Effector memory CD8-positive, alpha-beta T cell (primary cell): Measurements from ENCODE around the gene ATP2B2.

Source experiments
- ATAC-seq: fragments of 150-1000 bp; cut with Tn5 transposase; replicated peaks from 2 replicates; pipeline ENCODE4 v1.10.0; 2021; ENCODE audit warnings: mild to moderate bottlenecking, moderate library complexity
- DNase-seq, 3 experiments: peaks; one replicate each; pipeline ENCODE4 v3.0.0; 2021
- H3K27ac Mint-ChIP-seq, 2 donors: one replicate each; pipeline ENCODE4 v1.8.0; 2022; ENCODE audit warnings: mild to moderate bottlenecking in 2 of 2, mixed read lengths in 2 of 2, moderate library complexity in 2 of 2
- H3K27me3 Mint-ChIP-seq, 2 donors: one replicate each; pipeline ENCODE4 v1.8.0; 2022; ENCODE audit warnings: mixed read lengths in 2 of 2
- H3K36me3 Mint-ChIP-seq: one replicate; pipeline ENCODE4 v1.8.0; 2022; ENCODE audit warnings: mild to moderate bottlenecking, moderate library complexity, mixed read lengths; ENCODE audit not compliant: insufficient read depth
- H3K4me1 Mint-ChIP-seq, 2 donors: one replicate each; pipeline ENCODE4 v1.8.0; 2022; ENCODE audit warnings: low read depth in 2 of 2, mixed read lengths in 2 of 2
- H3K4me3 Mint-ChIP-seq, 2 donors: one replicate each; pipeline ENCODE4 v1.8.0; 2022; ENCODE audit warnings: mild to moderate bottlenecking in 2 of 2, mixed read lengths in 2 of 2, moderate library complexity in 2 of 2
- H3K9me3 Mint-ChIP-seq, 2 donors: one replicate each; pipeline ENCODE4 v1.8.0; 2022; ENCODE audit warnings: mixed read lengths in 2 of 2

The ATP2B2 gene

DNA sequence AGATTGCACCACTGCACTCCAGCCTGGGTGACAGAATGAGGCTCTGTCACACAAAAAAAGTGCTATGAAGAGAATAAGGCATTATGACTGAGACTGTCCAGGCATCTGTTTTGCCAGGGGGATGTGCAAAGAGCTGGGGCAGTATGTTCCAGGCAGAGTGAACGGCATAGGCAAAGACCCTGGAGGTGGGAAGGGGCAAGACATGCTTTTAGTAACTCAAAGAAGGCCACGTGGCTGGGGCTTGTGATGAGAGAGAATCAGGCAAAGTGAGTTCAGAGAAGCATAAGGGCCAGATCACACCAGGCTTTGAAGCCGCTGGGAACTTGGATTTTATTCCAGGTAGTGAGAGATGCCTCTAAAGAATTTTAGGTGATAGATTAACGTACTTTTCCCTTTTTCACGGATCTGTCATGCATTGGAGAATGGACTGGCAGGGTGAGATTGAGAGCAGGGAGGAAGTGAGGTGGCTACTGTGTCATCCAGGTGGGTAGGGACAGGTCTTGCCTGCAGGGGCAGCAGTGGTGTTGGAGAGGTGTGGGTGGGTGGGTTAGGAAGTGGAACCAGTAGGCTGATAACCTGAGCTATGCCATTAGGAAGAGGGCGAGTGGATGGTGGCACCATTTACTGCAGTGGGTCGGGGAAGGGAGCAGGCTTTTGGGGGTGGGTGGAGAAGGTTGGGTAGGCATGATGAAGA is 31.7 kb downstream of the ATP2B2 start:
- H3K36me3 Mint-ChIP-seq, result no peaks in the 10 kb centered on the region
- peaks cover 32 to 55% of the 10 kb centered on the region in 2 donors for H3K27me3 Mint-ChIP-seq
- H3K4me1 Mint-ChIP-seq, result peaks cover 0 to 3% of the 10 kb centered on the region in 2 donors
- no peak overlapping the region for H3K4me3 Mint-ChIP-seq
- DNase-seq (no peak), ATAC-seq (no peak)
- peaks cover 0 to 2% of the 10 kb centered on the region in 2 donors for H3K9me3 Mint-ChIP-seq
- H3K27ac Mint-ChIP-seq, result peak overlapping the region in 1 of 2 donors; percentile 35

DNA sequence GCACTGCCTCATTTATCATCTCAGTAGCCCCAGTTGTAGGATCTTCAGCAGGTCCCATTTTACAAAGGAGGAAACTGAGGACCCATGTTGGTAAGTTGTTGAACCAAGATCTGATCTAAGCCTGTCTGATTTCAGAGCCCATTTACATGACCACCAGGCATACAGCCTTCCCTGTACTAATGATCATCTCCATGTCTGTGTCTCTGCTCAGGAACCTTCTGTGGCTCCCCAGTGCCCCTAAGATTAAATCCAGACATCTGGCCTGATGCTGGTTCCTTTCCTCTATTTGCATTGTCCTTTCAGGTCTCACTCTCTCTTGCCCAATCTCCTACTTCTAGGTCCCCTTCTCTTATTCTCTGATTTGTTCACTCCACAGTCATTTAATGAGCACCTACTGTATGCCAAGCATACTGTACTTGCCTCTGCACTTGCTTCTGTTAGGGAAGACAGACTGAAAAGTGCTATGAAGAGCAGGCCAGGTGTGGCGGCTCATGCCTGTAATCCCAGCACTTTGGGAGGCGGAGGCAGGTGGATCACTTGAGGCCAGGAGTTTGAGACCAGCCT is 32.4 kb downstream of the ATP2B2 start:
- Mint-ChIP-seq H3K4me3 (no peak overlapping the region), H3K9me3 (no peaks in the 10 kb centered on the region), H3K4me1 (peaks cover 0 to 3% of the 10 kb centered on the region in 2 donors), H3K27me3 (peaks cover 33 to 63% of the 10 kb centered on the region in 2 donors), H3K36me3 (no peaks in the 10 kb centered on the region), H3K27ac (no peak overlapping the region)
- ATAC-seq (no peak), DNase-seq (no peak)

GRCh38 chr3:10471054-10471688 is 34.2 kb downstream of the ATP2B2 start:
- no peaks in the 10 kb centered on the region for H3K9me3 Mint-ChIP-seq
- H3K27ac Mint-ChIP-seq, result no peak overlapping the region
- H3K27me3 Mint-ChIP-seq, result peaks cover 42 to 74% of the 10 kb centered on the region in 2 donors
- H3K4me3 Mint-ChIP-seq, result no peak overlapping the region
- peaks cover 0 to 3% of the 10 kb centered on the region in 2 donors for H3K4me1 Mint-ChIP-seq
- DNase-seq, result no peak
- no peaks in the 10 kb centered on the region for H3K36me3 Mint-ChIP-seq
- ATAC-seq, result no peak

GRCh38 chr3:10470120-10471053 is 35.0 kb downstream of the ATP2B2 start:
- H3K27ac Mint-ChIP-seq, result no peak overlapping the region
- no peaks in the 10 kb centered on the region for H3K36me3 Mint-ChIP-seq
- H3K9me3 Mint-ChIP-seq, result no peaks in the 10 kb centered on the region
- no peak overlapping the region for H3K4me3 Mint-ChIP-seq
- ATAC-seq (no peak), DNase-seq (no peak)
- peaks cover 42 to 74% of the 10 kb centered on the region in 2 donors for H3K27me3 Mint-ChIP-seq
- H3K4me1 Mint-ChIP-seq, result peaks cover 0 to 3% of the 10 kb centered on the region in 2 donors

DNA sequence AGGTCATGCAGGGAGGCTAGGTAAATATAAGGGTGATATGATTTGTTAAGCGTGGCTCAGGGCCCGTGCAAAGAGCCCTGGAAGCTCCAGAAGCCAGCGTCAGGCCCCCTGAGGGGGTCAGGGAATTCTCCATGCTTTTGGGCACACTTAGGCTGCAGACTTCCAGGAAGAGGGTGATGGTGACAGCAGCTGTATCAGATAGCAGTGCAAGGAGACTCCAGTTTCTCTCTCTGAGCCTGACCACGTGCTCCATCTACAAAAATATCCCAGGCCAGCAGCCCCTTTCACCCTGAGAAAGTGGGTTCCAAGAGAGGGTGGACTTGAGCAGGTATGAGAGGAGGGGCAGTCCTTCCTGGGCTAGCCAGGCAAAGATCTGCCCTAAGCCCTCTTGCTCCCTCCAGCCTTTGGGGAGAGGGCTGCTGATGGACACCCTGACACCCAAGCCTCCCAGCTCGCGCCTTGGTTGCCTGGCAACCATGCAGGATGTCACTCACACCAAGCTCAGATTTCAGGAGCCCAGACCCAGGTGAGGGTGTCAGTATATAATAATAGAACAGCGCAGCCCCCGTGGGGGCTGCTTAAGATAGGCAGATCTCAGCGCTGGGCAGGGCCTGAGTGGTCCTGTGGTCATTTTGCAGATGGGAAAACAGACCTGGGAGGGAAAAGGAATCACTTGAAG is 35.8 kb downstream of the ATP2B2 start:
- H3K27me3 Mint-ChIP-seq, result peaks cover 42 to 74% of the 10 kb centered on the region in 2 donors
- no peaks in the 10 kb centered on the region for H3K36me3 Mint-ChIP-seq
- DNase-seq, result no peak
- no peak overlapping the region for H3K27ac Mint-ChIP-seq
- H3K4me3 Mint-ChIP-seq, result no peak overlapping the region
- no peak for ATAC-seq
- H3K9me3 Mint-ChIP-seq, result no peaks in the 10 kb centered on the region
- H3K4me1 Mint-ChIP-seq, result peaks cover 0 to 3% of the 10 kb centered on the region in 2 donors

- no peak for ATAC-seq
Observed at GRCh38 chr3:10468613-10469354, 36.6 kb downstream of the ATP2B2 start.

DNA sequence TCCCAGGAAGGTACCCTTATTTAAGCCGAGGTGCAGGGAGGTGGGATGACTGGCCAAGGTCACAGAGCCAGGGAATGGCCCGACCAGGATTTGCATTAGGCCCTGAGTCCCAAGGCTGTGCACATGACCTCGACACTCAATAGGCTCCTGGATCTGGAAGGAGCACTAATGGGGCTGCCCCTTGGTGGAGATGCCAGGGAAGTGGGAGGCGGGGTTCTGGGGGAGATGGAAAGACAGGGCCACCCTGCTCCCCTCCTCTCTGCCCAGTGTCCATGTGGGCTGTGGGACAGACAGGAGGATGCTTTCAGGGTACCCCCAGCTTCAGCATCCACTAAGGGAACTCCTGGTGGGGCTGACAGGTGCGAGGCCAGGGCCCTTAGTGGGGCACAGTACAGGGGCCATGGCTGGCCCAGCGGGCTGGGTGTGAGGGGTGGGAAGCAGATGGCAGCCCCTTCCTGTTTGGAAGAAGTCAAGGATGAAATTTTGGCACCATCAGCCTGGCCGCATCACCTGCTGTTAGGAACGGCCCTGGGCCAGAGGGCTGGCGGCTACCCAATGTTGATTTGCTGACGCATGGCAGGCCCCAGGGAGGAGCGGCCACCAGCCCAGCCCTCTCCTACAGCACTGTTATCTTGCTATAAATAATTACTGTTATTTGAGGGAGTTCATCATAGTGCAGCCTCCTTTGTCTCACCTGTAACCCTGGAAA is 37.3 kb downstream of the ATP2B2 start:
- H3K4me1 Mint-ChIP-seq, result peaks cover 0 to 3% of the 10 kb centered on the region in 2 donors

More at GRCh38 chr3:10468613-10469354, 36.6 kb downstream of the ATP2B2 start:
- Mint-ChIP-seq H3K9me3 (no peaks in the 10 kb centered on the region), H3K4me1 (peaks cover 0 to 3% of the 10 kb centered on the region in 2 donors), H3K4me3 (no peak overlapping the region), H3K27ac (no peak overlapping the region), H3K36me3 (no peaks in the 10 kb centered on the region), H3K27me3 (peaks cover 42 to 69% of the 10 kb centered on the region in 2 donors)
- DNase-seq, result no peak

GRCh38 chr3:10467204-10467603 is 38.2 kb downstream of the ATP2B2 start:
- Mint-ChIP-seq H3K36me3 (no peaks in the 10 kb centered on the region), H3K27me3 (peaks cover 31 to 53% of the 10 kb centered on the region in 2 donors), H3K9me3 (no peaks in the 10 kb centered on the region), H3K4me1 (peaks cover 0 to 3% of the 10 kb centered on the region in 2 donors), H3K4me3 (no peak overlapping the region), H3K27ac (peak overlapping the region in 1 of 2 donors; percentile 10)
- ATAC-seq (no peak), DNase-seq (no peak)

More for the DNA sequence above, 37.3 kb downstream of the ATP2B2 start:
- Mint-ChIP-seq H3K27me3 (peaks cover 39 to 62% of the 10 kb centered on the region in 2 donors), H3K4me3 (no peak overlapping the region), H3K36me3 (no peaks in the 10 kb centered on the region), H3K9me3 (no peaks in the 10 kb centered on the region), H3K27ac (no peak overlapping the region)
- ATAC-seq, result no peak
- DNase-seq, result no peak

DNA sequence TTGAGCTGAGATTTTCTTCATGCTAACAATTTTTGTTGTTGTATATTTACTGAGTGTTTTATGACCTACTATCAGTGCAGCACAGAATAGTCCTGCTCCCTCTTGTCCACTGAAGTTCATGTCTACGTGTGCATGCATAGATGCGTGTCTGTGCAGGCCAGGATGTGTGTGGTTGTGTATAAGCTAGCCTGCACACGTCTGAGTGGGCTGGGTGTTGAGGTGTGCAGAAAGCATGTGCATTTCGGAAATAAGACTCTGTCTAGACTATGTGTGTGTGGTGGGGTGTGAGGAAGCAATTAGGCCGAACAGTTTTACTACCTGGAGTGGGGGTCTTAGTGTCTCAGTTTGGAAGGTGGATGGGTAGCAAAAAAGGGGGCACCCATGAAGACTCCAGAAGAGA is 39.2 kb downstream of the ATP2B2 start:
- Mint-ChIP-seq H3K36me3 (no peaks in the 10 kb centered on the region), H3K9me3 (no peaks in the 10 kb centered on the region)
- no peak for ATAC-seq

GRCh38 chr3:10465161-10465560 is 40.2 kb downstream of the ATP2B2 start:
- no peak for DNase-seq
- Mint-ChIP-seq H3K27ac (peak overlapping the region in 1 of 2 donors; percentile 15), H3K9me3 (no peaks in the 10 kb centered on the region), H3K4me1 (peaks cover 0 to 3% of the 10 kb centered on the region in 2 donors), H3K4me3 (no peak overlapping the region), H3K36me3 (no peaks in the 10 kb centered on the region), H3K27me3 (peaks cover 17 to 33% of the 10 kb centered on the region in 2 donors)
- no peak for ATAC-seq

More for the DNA sequence above, 39.2 kb downstream of the ATP2B2 start:
- H3K27ac Mint-ChIP-seq, result no peak overlapping the region
- H3K27me3 Mint-ChIP-seq, result peaks cover 26 to 43% of the 10 kb centered on the region in 2 donors
- peaks cover 0 to 3% of the 10 kb centered on the region in 2 donors for H3K4me1 Mint-ChIP-seq
- no peak for DNase-seq
- H3K4me3 Mint-ChIP-seq, result no peak overlapping the region

DNA sequence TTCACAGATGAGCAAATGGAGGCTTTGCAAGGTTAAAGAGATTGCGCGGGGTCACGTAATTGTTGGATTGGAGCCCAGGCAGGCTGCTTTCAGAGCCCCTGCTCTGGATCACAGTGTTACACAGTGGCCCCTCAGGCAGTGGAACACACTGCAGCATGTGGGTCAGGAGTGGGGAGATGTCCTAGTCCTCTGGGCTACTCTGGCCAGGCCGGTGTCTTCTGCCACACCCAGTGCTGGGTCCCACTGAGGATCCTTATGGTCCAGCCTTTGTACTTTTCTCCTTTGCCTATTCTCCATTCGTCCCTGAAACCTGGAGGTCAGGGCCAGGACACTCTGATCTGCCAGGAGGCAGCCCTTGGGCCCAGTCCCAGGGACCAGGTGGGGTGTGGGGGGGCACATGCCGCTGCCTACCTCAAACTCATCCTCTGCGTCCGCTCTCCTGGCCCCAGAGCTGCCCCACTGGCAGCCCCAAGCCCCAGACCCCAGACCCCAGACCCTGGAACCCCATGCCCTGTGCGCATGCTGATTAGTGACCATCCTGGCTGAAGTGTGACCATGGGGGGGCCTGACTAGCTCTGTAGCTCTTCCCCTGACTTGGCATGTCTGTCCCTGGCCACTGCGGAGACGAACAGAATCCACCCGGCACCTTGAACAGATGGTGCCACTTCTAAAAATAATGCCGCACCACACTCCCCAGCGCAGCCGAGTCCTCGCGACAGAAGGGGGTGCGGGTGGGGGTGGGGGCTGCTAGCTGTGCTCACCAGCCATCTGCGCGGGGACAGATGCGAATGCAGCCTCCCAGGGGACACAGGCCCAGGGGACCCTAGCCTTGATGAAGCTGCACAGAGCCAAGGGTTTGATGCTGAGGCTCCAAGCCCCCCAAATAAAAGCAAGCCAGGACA is 41.6 kb downstream of the ATP2B2 start:
- no peak overlapping the region for H3K4me3 Mint-ChIP-seq
- no peaks in the 10 kb centered on the region for H3K36me3 Mint-ChIP-seq
- DNase-seq (no peak), ATAC-seq (no peak)
- peaks cover 9 to 19% of the 10 kb centered on the region in 2 donors for H3K27me3 Mint-ChIP-seq
- no peaks in the 10 kb centered on the region for H3K9me3 Mint-ChIP-seq
- no peaks in the 10 kb centered on the region for H3K4me1 Mint-ChIP-seq
- no peak overlapping the region for H3K27ac Mint-ChIP-seq
